Fibroblast of skin of scalp (primary cell): ENCODE measurements around the gene MMGT1. TPM values are rescaled to one million over a fixed set of nuclear protein-coding genes. Genes with fewer than 3 reads are reported as not detected.

Experiments
- DNase-seq: peaks from one replicate; pipeline ENCODE4 v3.0.0-alpha.2; 2013
- polyA plus RNA-seq, 2 experiments: library from polyadenylated mRNA; unstranded; fragments of 120-200 nt; gene quantifications; one replicate each; pipeline ENCODE4 v1.2.1, GENCODE V29; 2013; ENCODE audit not compliant: insufficient read length in 2 of 2

MMGT1 gene
- 24.6 TPM for polyA plus RNA-seq (2013, experiment 1 of 2; ENCODE audit: insufficient read length)
- polyA plus RNA-seq (2013, experiment 2 of 2; ENCODE audit: insufficient read length) = 26.7 TPM

DNA sequence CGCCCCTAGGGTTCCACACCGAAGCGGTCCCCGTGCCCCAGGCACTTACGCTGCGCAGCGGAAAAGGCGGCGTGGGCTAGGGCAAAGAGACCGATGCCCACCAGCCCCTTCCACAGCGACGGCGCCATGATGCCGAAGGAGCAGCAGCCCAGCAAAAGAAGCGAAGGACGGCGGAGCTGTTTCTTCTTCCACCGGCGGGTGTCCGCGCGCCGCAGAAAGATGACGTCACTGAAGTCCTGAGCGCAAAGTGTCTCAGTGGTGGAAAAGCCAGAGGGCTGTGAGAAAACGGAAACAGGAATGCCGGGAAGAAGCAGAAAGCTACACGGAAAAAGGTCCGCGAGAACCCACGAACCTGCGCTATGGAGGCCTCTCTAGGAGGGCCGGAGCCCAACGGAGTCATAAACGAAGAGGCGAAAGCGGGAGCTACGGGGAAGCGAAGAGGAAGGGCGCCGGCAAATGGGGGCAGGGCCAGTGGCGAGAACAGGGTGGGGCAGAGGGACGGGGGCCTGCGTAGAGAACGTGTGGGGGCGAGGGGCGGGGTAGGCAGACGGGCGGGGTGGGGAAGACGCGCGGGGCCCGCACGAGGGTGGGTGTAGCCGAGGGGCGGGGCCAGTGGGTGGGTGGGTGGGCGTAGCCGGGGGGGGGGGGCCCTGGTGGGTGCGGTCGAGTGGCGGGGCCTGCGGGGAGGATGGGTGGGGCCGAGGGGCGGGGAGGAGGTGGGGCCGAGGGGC is at the start of gene MMGT1:
TSS of gene MMGT1 (minus strand) at position 441 of the 731 bp plus-strand sequence. CDS start at position 128, 313 bp downstream.
- peak; percentile 86 for DNase-seq

DNA sequence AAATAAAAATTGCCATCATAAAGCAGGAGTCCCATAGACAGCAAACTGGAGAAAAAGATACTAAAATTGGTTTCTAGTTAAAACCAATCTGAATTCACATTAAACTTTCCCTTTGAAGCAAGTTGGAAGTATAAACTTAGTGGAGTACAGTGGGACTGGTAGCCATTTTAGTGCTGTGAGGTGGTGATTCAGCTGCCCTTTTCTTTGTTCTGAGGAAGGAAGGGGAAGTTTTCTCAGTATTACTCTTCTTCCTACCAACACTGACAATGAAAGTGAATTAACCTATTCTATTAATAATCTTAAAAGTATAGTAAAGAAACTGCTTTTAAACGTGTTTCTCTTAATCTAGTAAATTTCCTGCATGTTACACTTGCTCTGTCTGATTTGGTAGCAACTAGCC is 48.1 kb upstream of the MMGT1 start:
- no peak for DNase-seq

DNA sequence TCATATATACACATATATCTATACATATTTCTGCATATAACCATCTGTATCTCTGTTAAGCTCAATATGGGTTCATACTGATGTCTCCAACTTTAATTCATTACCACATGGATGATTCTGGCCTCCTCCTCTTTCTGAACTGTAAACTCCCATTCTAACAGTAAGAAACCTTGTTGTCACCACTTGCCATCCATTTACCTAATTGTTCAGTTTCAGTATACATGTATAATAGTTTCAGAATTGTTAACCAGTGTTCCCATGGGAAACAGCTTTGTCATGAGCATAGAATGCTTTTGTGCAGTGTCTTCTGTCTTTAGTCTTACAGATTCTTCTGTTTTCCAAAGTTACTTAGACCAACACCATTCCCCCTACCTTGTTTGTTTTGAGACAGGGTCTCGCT is 47.4 kb upstream of the MMGT1 start:
- DNase-seq = no peak

DNA sequence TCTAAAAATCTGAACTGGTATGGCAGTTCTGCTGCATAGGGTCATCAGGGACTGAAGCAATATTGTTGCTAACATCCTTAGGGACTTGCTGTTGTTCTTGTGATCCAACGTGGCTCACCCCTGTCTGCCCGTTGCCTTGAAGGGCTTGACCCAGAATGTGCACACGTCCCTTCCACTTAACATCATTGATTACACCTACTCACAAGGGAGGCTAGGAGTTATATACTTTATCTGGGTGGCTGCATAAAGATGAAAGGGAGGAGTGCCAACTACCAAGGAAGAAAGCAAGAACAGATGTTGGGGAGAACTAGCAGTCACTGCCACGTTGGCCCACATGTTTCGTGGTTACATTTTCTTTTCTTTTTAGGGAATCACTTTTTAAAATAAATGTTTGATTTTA is 45.4 kb upstream of the MMGT1 start:
- DNase-seq = no peak

DNA sequence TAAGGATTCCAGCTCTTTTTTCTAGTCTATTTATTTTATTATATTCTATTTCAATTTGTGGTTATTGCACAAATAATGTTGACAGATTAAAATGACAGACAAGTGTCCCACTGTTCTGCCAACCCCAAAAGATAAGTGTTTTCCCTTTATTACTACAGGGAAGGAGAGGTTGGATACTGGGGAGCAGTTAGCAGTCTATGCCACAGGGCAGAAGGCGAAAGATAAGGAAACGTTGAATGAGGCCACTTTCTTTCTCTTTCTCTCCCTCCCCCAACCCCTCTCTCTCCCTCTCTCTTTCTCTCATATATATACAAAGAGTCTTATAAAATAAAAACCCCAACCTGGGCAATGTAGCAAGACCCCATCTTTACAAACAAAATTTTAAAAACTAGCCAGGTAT is 43.1 kb upstream of the MMGT1 start:
- no peak for DNase-seq

DNA sequence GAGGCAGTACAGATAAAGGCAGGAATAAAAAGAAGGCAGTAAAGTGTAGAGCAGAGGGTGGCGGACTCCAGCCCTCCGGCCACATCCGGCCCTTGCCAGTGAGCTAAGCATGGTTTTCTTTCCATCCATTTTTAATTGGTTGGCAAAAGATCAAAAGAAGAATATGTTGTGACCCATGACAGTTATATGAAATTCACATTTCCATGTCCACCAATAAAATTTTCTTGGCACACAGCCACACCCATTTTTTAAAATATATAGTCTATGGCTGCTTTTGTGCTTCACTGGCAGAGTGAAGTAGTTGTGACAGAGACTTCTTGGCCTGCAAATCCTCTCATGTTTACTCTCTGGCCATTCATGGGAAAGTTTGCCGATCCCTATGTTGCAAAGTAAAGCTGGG is 41.2 kb upstream of the MMGT1 start:
- no peak for DNase-seq

DNA sequence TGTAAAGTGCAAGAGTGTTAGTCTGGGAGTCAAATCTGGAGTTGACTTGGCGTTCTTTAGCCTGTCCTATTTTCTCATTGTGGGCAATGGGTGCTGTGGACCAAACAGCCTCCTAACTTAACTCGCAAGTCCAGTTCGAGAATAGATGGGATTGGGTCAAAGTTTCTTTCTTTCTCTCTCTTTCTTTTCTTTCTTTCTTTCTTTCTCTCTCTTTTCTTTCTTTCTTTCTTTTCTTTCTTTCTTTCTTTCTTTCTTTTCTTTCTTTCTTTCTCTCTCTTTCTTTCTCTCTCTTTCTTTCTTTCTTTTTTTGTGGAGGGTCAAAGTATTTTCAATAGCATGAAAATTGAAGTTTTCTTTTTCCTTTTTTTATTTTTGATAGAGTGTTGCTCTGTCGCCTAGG is 14.5 kb upstream of the MMGT1 start:
- no peak for DNase-seq

DNA sequence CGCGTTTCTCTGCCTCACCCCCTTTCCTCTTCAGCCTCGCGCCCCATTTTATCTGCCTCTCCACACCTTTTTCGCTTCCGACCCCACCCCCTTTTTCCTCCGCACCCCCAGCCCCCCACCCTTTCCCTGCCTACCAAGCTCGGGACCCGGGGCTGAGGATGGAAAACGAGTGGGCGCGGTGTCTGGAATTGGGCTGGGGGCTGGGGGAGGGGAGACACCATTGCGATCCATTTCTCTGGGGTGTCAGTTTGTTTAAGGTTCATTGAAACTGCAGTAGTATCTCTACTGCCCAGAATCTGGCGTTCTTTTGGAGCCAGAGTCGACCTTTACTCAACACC is 12.2 kb upstream of the MMGT1 start:
- no peak for DNase-seq

DNA sequence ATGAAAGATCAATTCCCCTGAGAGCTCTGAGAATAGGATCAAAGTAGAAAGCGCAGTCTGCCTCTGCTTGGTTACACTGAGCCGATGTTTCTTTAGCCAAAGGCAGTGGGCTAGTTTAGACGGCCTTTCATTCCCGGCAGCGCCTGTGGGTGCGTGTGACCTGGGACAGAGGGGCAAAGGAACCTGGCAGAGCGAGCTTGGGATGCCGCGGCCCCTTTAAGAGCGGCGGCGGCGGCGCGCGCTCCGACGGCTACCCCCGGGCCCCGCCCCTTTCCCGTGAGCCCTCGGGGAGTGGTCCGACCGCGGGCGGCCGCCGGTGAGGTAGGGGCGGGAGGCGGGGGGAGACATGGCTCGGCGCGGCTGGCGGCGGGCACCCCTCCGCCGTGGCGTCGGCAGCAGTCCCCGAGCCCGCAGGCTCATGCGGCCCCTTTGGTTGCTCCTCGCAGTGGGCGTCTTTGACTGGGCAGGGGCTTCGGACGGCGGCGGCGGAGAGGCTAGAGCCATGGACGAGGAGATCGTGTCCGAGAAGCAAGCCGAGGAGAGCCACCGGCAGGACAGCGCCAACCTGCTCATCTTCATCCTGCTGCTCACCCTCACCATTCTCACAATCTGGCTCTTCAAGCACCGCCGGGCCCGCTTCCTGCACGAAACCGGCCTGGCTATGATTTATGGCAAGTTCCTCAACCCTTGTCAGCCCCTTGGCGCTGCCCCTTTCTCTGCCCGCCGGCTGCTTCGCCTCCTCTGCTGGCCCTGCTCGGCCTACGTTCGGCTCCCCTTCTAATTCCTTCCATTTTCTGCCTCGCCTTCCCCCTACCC is 11.6 kb upstream of the MMGT1 start, which contains the start of gene SLC9A6:
TSS of gene SLC9A6 (plus strand) at position 279 of the 816 bp plus-strand sequence. CDS start at position 503, 224 bp downstream.
- peak; percentile 51 for DNase-seq

DNA sequence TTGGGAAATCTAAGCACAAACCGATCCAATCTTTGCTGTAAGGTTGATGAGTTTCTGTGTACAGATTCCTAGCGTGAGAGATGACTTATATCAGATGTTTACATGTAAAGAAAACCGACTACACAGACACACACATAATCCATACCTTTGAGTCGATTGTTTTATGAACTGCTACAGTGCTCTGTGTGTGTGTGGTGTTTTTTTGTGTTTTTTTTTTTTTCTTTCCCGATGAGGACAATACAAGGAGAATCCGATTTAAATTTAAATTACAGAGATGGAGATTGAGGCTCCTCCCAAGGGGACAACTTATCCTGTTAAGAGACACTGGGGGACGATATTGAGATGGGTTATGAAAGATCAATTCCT is 11.0 kb upstream of the MMGT1 start:
- no peak for DNase-seq

DNA sequence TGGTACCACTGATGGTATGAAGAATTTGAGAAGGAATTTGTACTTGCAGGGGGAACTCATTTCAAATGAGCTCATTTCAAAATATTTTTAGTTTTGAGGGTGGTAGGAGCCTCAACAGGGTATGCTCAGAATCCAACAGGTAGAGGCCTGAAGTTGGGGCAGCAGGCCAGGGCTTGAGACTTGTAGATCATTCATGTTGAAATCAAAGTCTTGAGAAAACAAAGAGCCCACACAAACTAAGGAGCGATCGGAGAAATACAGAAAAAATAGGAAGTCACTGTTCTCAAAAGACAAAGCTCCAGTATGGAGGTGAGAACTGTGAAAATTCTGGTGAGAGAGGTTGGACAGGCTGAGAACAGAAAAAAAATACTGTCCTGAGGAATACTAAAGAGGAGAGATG is 10.5 kb upstream of the MMGT1 start:
- DNase-seq = no peak

DNA sequence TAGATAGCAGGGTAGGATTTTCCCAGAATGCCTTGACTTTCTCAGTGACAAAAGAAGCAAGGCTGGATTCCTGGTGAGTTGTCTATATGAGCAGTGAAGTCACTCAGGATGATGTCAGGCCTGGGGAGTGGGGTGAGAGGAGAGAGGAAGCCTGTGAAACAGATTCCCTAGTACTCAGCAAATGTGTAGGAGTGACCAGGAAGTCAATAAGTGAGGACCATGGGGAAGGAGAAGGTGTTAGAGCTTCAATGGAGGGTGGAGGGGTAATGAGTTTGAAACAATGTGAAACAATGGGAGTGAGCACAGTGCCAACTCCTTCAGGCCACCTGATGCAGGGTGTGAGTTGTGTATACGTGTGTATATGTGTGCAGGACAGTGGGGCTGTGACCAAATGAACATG is 9.1 kb upstream of the MMGT1 start:
- DNase-seq = peak; percentile 5

DNA sequence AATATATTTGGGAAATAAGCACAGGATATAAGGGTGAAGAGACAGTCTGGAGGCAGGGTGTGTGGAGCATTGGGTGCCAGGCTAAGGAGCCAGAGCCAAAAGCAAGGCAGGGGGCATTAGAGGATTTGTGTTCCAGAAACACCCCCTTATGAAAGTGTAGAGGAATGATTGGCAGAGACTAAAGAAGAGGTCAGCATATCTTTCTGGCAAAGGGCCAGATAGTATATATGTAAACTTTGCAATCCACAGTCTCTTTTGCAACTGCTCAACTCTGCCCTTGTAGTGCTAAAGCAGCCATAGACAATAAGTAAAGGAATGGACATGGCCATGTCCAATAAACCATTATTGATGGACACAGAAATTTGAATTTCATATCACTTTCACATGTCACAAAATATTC is 7.9 kb upstream of the MMGT1 start:
- DNase-seq = no peak

DNA sequence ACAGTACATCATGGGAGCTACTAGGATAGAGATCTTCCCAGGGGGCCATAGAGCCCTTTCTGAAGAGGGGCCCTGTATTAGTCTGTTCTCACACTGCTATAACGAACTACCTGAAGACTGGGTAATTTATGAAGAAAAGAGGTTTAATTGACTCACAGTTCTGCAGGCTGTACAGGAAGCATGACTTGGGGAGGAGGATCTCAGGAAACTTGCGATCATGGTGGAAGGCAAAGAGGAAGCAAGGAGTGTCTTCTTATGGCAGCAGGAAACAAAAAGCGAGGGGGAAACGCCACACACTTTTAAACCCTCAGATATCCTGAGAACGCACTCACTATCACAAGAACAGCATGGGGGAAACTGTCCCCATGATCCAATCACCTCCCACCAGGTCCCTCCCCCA is 7.2 kb upstream of the MMGT1 start:
- DNase-seq = no peak

DNA sequence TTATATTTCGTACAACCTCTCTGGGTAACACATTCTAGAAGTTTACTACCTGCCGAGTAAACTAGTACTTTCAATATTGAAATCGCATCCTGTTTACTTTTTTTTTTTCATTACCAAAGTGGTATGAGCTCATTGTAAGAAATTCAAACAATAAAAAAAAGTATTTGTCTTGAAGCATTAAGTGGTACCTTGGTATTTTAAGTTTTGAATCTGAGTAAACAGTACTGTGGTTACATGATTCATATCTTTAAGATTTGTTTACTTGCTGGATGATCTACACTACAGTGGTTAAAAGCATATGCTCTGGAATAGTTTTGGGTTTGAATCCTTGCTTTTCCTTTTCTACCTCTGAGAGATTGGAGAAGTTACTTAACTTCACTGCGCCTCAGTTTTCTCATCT is 3.8 kb upstream of the MMGT1 start:
- DNase-seq = peak; percentile 22

DNA sequence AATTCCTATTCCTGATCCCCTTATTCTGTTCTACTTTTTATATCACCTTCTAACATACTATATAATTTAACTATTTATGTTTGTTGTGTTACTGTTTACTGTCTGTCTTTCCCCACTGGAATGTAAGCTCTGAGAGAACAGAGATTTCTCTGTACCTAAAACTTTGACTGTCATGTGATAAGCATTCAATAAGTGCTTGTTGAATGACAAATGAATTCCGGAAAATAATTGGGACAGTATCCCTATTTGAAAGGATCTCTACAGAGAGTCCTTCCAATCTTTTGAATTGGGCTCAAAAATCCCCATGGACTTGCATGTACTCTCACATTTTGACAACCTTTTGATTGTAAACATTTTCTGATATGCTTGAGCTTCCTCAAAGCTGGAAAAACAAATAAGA is 1.6 kb upstream of the MMGT1 start:
- DNase-seq = no peak

DNA sequence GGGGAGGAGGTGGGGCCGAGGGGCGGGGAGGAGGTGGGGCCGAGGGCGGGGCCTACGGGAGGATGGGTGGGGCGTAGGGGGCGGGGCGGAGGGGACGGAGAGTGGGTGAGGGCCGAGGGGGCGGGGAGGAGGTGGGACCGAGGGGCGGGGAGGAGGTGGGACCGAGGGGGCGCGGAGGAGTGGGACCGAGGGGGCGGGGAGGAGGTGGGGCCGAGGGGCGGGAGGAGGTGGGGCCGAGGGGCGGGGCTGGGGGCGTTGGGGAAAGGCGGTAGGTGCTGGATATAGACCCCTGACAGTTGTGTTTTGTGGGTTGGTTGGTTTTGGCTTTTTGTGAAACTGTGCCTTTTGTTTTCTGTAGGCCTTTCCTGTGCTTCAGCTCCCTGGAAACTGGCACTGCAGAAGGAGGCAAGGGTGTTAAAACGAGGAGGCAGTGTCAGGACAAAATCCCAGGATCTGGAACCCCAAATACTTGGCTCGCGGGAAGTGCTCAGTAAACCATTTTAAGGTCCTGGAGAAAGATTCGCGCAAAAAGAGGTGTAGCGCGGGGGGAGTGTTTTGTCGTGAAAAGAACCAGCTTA is 580 bp upstream of the MMGT1 start:
- DNase-seq = peak; percentile 75

DNA sequence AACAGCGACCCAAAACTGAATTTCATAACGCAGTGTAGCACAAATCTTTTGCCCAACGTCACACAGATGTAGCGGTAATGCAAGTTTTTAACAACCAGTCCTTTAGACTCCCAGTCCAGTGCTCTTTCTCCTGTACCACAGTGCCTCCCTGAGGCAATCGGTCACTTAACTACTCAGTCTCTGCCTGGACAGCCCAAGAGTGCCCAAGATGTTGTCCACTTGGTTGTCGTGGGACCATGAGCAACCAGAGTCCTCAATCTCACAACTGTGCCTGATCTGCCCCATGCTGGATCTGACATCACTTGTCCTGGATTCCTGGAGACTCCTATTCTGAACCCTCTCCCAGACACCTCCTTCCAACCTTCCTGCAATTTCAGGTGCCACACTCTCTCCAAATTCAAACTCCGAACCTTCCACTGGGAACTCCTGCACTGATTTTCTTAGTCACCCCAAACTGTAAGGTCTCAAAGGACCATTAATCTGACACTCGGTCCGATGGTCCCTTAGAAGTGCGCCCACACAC is 702 bp downstream of the MMGT1 start:
- DNase-seq = peak; percentile 27

DNA sequence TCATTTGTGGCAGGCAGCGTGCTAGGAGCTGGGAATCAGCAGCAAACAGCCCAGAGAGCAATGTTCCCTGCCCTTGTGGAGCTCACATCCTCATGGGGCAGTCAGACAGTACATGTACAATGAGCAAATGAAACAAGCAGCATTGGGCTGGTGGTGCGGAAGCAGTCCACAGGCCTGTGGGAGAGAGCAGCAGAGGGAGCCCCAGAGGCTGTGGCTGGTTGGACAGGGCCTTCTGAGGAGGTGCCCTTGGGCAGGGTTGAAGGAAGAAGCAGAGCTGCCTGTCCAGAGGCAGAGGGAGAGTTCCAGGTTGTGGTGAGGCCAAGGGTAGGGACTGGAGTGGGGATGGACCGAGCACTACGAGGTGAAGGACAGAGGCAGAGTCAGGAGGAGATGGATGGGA is 22.5 kb downstream of the MMGT1 start:
- DNase-seq = no peak

DNA sequence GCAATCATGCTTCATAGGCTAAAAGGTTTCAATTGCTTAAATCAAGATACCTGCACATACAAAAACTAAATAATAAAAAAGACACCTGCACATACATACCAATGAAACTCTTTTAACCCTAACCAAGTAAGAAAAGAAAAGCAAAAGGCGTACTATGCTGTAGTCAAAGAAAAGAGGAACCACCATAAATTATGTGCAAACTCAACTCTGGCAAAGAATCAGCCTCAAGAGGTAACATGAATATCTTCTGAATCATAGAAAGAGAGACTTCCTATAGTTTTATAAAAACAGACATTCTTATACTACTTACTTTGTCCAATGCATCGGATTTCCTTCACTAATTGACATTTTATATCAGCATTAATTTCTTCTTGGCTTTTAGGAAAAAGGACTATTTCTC is 29.3 kb downstream of the MMGT1 start:
- DNase-seq = no peak

DNA sequence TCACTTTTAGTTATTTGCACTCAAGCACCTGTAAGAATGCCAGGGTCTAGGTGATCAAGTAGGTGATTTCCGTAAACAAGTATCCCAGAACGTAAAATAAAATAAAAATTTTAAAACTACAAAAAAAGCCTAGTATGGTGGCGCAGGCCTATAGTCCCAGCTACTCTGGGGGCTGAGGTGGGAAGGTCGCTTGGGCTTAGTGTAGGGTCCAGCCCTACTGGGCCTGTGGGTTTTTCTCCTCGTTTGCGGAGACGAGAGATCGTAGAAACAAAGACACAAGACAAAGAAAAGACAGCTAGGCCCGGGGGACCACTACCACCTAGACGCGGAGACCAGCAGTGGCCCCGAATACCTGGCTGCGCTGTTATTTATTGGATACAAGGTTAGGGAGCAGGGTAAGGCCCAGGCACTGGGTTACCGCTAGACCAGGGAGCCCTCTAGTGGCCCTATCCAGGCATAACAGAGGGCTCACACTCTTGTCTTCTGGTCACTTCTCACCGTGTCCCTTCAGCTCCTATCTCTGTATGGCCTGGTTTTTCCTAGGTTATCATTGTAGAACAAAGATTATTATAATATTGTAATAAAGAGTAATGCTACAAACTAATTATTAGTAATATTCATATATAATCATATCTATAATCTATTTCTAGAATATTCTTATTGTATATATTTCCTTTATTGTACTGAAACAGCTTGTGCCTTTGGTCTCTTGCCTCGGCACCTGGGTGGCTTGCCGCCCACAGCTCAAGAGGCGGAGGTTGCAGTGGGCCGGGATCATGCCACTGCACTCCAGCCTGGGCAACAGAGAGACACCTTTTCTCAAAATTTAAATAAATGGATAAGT is 41.9 kb downstream of the MMGT1 start:
- peak; percentile 24 for DNase-seq

DNA sequence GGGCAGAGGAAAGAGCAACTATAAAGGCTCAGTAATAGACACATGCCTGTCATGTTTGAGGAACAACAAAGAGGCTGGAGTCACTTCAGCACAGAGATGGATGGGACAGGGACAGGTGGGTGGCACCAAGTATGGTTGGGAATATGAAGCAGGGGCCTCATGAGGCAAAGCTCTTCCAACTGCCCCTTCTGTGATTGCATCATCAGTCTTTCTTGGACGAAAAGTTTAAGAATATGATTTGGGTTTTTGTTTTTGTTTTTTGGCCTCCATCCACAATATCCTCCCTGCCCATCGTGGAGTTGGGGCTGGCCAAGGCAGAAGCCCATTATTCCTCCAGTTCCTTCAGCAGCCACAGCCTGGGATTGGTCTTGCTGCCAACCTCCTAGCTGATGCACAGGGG is 45.9 kb downstream of the MMGT1 start:
- DNase-seq = no peak

DNA sequence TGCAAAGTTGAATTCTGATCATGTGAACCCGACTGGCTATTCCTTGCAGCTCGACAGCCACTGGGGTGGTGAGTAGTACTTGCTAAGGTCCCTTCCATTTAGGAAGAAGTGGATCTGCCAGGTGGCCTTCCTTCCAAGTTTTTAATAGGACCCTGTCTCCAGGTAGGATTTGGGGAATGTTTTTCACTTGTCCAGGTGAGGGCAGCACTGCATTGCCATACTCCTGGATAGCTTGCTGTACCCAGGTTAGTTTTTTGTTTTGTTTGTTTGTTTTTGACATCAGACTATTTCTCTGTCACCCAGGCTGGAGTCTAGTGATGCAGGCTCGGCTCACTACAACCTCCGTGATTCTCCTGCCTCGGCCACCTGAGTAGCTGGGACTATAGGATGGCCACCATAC is 50.4 kb downstream of the MMGT1 start:
- DNase-seq = no peak
